Measurements from ENCODE around the gene OIT3.

OIT3 gene

DNA sequence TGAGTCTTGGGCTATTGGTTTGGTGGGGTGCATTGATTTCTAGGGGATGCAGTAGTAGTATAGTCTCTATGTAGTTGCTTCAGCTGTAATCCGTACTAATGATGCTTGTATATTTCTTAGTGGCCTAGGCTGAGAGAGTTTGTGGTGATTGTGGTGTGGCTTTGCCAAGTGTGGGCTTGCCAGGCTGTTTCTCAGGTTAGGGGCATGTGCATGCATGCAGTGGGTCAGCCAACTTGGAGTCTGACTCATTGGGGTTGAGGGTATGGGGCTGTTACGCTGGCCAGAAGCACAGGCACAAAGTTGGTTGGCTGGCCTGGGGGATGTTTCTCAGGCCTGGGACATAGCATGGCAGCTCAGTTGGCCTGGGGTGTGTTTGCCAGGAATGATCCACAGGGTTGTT is 86.8 kb downstream of the OIT3 start:
- TF ChIP-seq ZNF585B (tag by site-specific recombination; IDR thresholded peaks at IDR 0.05), result no peak
- no peak for TF ChIP-seq ZNF626 (tag by site-specific recombination; IDR thresholded peaks at IDR 0.05)
- no peak for TF ChIP-seq ZBTB7A (tag by site-specific recombination; IDR thresholded peaks at IDR 0.05; ENCODE audit: low read depth)
- Histone ChIP-seq H3K9me3 (ENCODE audit: control insufficient read depth, insufficient read depth, low read depth, low read length) (no peaks in the 10 kb centered on the region), H3K4me3 (ENCODE audit: low read depth, low read length) (no peak overlapping the region), H3K4me1 (ENCODE audit: control insufficient read depth, insufficient read depth, low read length) (no peaks in the 10 kb centered on the region), H3K27ac (ENCODE audit: extremely low read depth, low read depth, low read length) (no peak overlapping the region), H3K36me3 (ENCODE audit: control insufficient read depth in 2 of 2, insufficient read depth in 1 of 2, low read length in 2 of 2) (no peaks in the 10 kb centered on the region)
- ChIA-PET POLR2A (no interaction called here), CTCF (no interaction called here)

DNA sequence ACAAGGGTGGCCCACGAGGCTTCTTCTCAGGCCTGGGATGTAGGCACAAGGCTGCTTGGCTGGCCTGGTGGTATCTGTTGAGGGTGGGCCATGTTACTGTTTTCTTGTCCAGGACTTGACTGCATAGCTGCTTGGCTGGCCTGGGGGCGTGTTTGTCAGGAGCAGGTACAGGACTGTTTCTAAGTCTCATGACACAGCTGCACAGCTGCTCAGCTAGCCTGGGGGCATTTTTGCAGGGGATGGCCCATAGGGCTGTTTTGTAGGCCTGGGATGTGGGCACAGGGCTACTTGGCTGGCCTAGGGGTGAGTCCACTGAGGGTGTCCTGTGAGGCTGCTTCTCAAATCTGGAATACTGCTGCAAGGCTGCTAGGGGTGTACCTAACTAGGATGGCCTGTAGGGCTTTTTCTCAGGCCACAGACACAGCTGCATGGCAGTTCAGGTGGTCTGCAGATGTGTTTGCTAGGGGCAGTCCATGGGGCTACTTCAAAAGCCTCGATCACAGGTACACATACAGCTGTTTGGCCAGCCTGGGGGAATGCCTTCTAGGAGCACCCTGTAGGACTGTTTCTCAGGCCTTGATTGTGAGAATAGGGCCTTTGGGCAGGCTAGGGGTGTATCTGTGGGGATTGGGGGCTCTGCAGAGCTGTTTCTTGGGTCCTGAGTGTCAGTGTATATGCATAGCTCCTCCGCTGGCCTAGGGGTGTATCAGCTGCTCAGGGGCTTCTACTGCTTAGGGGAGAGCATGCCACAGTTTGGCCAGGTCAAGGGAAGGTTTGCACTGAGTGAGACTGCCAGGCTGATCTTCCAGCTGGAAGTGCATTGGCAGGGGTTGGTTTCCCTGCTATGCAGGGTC is 87.7 kb downstream of the OIT3 start:
- ChIA-PET POLR2A (no interaction called here), CTCF (no interaction called here)
- TF ChIP-seq ZNF133 (tag by site-specific recombination; IDR thresholded peaks at IDR 0.05), result no peak
- TF ChIP-seq BCL11B (tag by site-specific recombination; IDR thresholded peaks at IDR 0.05; ENCODE audit: low read depth), result no peak
- no peak for TF ChIP-seq ZNF747 (tag by site-specific recombination; IDR thresholded peaks at IDR 0.05)
- no peak for TF ChIP-seq ZNF629 (tag by site-specific recombination; IDR thresholded peaks at IDR 0.05)
- no peak for TF ChIP-seq MYNN (tag by site-specific recombination; IDR thresholded peaks at IDR 0.05; ENCODE audit: borderline replicate concordance)
- no peak for TF ChIP-seq SP3 (tag by site-specific recombination; IDR thresholded peaks at IDR 0.05)
- no peak for TF ChIP-seq GLIS1 (tag by site-specific recombination; IDR thresholded peaks at IDR 0.05)
- TF ChIP-seq ZNF837 (tag by site-specific recombination; IDR thresholded peaks at IDR 0.05), result no peak
- no peak for TF ChIP-seq ZNF561 (tag by site-specific recombination; IDR thresholded peaks at IDR 0.05; ENCODE audit: borderline replicate concordance)
- no peak for TF ChIP-seq ZBTB17 (tag by site-specific recombination; IDR thresholded peaks at IDR 0.05)
- TF ChIP-seq ZNF391 (tag by site-specific recombination; IDR thresholded peaks at IDR 0.05; ENCODE audit: borderline replicate concordance, low read depth), result no peak
- TF ChIP-seq, protein P1, sequence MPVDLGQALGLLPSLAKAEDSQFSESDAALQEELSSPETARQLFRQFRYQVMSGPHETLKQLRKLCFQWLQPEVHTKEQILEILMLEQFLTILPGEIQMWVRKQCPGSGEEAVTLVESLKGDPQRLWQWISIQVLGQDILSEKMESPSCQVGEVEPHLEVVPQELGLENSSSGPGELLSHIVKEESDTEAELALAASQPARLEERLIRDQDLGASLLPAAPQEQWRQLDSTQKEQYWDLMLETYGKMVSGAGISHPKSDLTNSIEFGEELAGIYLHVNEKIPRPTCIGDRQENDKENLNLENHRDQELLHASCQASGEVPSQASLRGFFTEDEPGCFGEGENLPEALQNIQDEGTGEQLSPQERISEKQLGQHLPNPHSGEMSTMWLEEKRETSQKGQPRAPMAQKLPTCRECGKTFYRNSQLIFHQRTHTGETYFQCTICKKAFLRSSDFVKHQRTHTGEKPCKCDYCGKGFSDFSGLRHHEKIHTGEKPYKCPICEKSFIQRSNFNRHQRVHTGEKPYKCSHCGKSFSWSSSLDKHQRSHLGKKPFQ (tag by site-specific recombination; IDR thresholded peaks at IDR 0.05), result no peak
- TF ChIP-seq SCRT2 (tag by site-specific recombination; IDR thresholded peaks at IDR 0.05), result no peak
- no peak for TF ChIP-seq PRDM1 (tag by site-specific recombination; IDR thresholded peaks at IDR 0.05)
- TF ChIP-seq, protein P2, sequence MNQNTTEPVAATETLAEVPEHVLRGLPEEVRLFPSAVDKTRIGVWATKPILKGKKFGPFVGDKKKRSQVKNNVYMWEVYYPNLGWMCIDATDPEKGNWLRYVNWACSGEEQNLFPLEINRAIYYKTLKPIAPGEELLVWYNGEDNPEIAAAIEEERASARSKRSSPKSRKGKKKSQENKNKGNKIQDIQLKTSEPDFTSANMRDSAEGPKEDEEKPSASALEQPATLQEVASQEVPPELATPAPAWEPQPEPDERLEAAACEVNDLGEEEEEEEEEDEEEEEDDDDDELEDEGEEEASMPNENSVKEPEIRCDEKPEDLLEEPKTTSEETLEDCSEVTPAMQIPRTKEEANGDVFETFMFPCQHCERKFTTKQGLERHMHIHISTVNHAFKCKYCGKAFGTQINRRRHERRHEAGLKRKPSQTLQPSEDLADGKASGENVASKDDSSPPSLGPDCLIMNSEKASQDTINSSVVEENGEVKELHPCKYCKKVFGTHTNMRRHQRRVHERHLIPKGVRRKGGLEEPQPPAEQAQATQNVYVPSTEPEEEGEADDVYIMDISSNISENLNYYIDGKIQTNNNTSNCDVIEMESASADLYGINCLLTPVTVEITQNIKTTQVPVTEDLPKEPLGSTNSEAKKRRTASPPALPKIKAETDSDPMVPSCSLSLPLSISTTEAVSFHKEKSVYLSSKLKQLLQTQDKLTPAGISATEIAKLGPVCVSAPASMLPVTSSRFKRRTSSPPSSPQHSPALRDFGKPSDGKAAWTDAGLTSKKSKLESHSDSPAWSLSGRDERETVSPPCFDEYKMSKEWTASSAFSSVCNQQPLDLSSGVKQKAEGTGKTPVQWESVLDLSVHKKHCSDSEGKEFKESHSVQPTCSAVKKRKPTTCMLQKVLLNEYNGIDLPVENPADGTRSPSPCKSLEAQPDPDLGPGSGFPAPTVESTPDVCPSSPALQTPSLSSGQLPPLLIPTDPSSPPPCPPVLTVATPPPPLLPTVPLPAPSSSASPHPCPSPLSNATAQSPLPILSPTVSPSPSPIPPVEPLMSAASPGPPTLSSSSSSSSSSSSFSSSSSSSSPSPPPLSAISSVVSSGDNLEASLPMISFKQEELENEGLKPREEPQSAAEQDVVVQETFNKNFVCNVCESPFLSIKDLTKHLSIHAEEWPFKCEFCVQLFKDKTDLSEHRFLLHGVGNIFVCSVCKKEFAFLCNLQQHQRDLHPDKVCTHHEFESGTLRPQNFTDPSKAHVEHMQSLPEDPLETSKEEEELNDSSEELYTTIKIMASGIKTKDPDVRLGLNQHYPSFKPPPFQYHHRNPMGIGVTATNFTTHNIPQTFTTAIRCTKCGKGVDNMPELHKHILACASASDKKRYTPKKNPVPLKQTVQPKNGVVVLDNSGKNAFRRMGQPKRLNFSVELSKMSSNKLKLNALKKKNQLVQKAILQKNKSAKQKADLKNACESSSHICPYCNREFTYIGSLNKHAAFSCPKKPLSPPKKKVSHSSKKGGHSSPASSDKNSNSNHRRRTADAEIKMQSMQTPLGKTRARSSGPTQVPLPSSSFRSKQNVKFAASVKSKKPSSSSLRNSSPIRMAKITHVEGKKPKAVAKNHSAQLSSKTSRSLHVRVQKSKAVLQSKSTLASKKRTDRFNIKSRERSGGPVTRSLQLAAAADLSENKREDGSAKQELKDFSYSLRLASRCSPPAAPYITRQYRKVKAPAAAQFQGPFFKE (tag by site-specific recombination; IDR thresholded peaks at IDR 0.05; ENCODE audit: borderline replicate concordance), result no peak
- TF ChIP-seq ZBTB1 (tag by site-specific recombination; IDR thresholded peaks at IDR 0.05), result no peak
- TF ChIP-seq, protein P3, sequence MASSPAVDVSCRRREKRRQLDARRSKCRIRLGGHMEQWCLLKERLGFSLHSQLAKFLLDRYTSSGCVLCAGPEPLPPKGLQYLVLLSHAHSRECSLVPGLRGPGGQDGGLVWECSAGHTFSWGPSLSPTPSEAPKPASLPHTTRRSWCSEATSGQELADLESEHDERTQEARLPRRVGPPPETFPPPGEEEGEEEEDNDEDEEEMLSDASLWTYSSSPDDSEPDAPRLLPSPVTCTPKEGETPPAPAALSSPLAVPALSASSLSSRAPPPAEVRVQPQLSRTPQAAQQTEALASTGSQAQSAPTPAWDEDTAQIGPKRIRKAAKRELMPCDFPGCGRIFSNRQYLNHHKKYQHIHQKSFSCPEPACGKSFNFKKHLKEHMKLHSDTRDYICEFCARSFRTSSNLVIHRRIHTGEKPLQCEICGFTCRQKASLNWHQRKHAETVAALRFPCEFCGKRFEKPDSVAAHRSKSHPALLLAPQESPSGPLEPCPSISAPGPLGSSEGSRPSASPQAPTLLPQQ (tag by site-specific recombination; IDR thresholded peaks at IDR 0.05), result no peak
- no peaks in the 10 kb centered on the region for H3K36me3 ChIP-seq (ENCODE audit: control insufficient read depth in 2 of 2, insufficient read depth in 1 of 2, low read length in 2 of 2)
- H3K9me3 ChIP-seq (ENCODE audit: control insufficient read depth, insufficient read depth, low read depth, low read length), result no peaks in the 10 kb centered on the region
- H3K4me1 ChIP-seq (ENCODE audit: control insufficient read depth, insufficient read depth, low read length), result no peaks in the 10 kb centered on the region
- no peak overlapping the region for H3K4me3 ChIP-seq (ENCODE audit: low read depth, low read length)
- H3K27ac ChIP-seq (ENCODE audit: extremely low read depth, low read depth, low read length), result no peak overlapping the region
